GM12864 (cell line): ENCODE measurements around the gene TYMS.
A peak's percentile ranks its signal among the peaks of the same experiment; 100 is the strongest.

Source experiments
- DNase-seq: peaks from one replicate; pipeline ENCODE4 v3.0.0-alpha.2; 2011; ENCODE audit warnings: low read depth
- H3K4me3 ChIP-seq: 2 replicates; pipeline ENCODE4 v1.5.1; 2011; ENCODE audit warnings: mild to moderate bottlenecking, low read depth, low read length, control low read depth
- CTCF ChIP-seq: IDR thresholded peaks from 2 replicates; pipeline ENCODE4 v1.5.1; 2011; ENCODE audit warnings: low read depth, mild to moderate bottlenecking, moderate library complexity, low read length, control low read depth, inconsistent platforms; ENCODE audit errors: missing control alignments

Gene TYMS

GRCh38 chr18:711657-712400 lies 54.4 kb downstream of the TYMS start:
- peak; percentile 66 for DNase-seq
- TF ChIP-seq CTCF, result peak; percentile 9
- peak overlapping the region; percentile 71 for H3K4me3 ChIP-seq

DNA sequence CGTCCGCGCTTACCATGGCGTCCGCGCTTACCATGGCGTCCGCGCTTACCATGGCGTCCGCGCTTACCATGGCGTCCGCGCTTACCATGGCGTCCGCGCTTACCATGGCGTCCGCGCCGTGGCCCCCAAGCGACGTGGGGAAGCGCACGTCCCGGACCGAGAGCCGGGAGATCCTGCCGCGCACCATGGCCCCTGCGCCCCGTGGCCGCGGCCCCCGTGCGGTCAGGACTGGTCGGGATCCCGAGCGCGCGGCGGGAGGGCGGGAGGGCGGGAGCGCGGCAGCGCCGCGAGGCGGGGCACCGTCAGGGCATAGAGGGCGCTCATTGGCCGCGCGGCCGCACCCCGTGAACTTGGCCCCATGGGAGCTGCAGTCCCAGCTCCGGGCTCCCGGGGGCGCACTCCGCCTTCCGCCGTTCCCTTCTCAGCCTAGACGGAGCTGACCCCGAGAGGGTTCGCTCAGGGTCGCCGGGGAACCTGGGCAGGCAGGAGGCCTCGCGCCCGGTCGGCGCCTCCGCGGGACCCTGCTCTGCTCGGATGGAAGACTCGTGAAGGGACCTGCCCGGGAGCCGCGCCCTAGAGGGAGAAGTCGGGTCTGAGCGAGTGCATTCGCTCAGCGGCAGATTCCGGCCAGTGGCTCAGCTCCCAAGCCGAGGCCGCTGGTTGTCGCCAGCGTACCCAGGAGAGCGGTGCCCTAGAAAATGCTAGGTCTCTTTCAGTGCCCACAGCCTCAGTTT lies 55.1 kb downstream of the TYMS start, which contains the start of gene ENOSF1:
Gene ENOSF1 (minus strand): TSS at position 230 of the 734 bp plus-strand sequence. CDS start 43 bp downstream, at position 187.
- peak; percentile 29 for DNase-seq
- H3K4me3 ChIP-seq, result peak within 1 kb of the TSS; percentile 71
- peak; percentile 88 for TF ChIP-seq CTCF

GRCh38 chr18:713135-713490 lies 55.7 kb downstream of the TYMS start:
- no peak overlapping the region for H3K4me3 ChIP-seq
- TF ChIP-seq CTCF, result no peak
- no peak for DNase-seq

- no peak overlapping the region for H3K4me3 ChIP-seq
- no peak for DNase-seq
- TF ChIP-seq CTCF, result no peak
Measured at GRCh38 chr18:715626-716025, 58.2 kb downstream of the TYMS start.

- DNase-seq, result no peak
Measured at GRCh38 chr18:717003-717402, 59.5 kb downstream of the TYMS start.

More at GRCh38 chr18:717003-717402, 59.5 kb downstream of the TYMS start:
- no peak overlapping the region for H3K4me3 ChIP-seq
- no peak for TF ChIP-seq CTCF
